NCI-H1417 (cell line): ENCODE measurements around the gene SETX.

Experiments used
- DNase-seq, 3 experiments: peaks; one replicate each; lab custom pipeline; 2025; lab: John Stamatoyannopoulos, UW

Gene SETX

GRCh38 chr9:132214027-132214622 is 140.7 kb downstream of the SETX start:
- DNase-seq = peak; percentile 14 to 80 (median 78)

GRCh38 chr9:132211570-132211969 is 143.2 kb downstream of the SETX start:
- no peak for DNase-seq
